Stimulated activated effector memory CD8-positive, alpha-beta T cell treated with anti-CD3 and anti-CD28 coated beads, Interleukin-12 subunit alpha, Interleukin-12 subunit beta, amount 100 ng/mL, for 72 hours (primary cell): ENCODE results near the gene SPAAR.
A peak's percentile ranks its signal among the peaks of the same experiment; 100 is the strongest.
"Not testable (repeated sequence)": the region's sequence is repeated elsewhere in the genome, so short reads cannot be mapped to it uniquely, and the experiment has no call there.

Source experiments
- ATAC-seq: fragments of 150-1000 bp; cut with Tn5 transposase; 2 replicates; pipeline ENCODE4 v1.10.0; 2021
- DNase-seq, 2 donors: peaks; one replicate each; pipeline ENCODE4 v3.0.0; 2021 to 2022; ENCODE audit warnings: low spot score in 2 of 2
- H3K27ac Mint-ChIP-seq: one replicate; pipeline ENCODE4 v1.8.0; 2022; ENCODE audit warnings: mild to moderate bottlenecking, mixed read lengths
- H3K36me3 Mint-ChIP-seq: one replicate; pipeline ENCODE4 v1.8.0; 2022; ENCODE audit warnings: mild to moderate bottlenecking, mixed read lengths
- H3K4me1 Mint-ChIP-seq: one replicate; pipeline ENCODE4 v1.8.0; 2022; ENCODE audit warnings: mixed read lengths
- H3K4me3 Mint-ChIP-seq: one replicate; pipeline ENCODE4 v1.8.0; 2022; ENCODE audit warnings: mild to moderate bottlenecking, mixed read lengths
- H3K9me3 Mint-ChIP-seq: one replicate; pipeline ENCODE4 v1.8.0; 2022; ENCODE audit warnings: mixed read lengths

The SPAAR gene

GRCh38 chr9:35891646-35892045 lies 17.6 kb upstream of the SPAAR start:
- no peaks in the 10 kb centered on the region for H3K9me3 Mint-ChIP-seq
- H3K4me3 Mint-ChIP-seq, result no peak overlapping the region
- no peaks in the 10 kb centered on the region for H3K36me3 Mint-ChIP-seq
- no peak for ATAC-seq
- no peak for DNase-seq
- H3K27ac Mint-ChIP-seq, result no peak overlapping the region
- no peaks in the 10 kb centered on the region for H3K4me1 Mint-ChIP-seq

DNA sequence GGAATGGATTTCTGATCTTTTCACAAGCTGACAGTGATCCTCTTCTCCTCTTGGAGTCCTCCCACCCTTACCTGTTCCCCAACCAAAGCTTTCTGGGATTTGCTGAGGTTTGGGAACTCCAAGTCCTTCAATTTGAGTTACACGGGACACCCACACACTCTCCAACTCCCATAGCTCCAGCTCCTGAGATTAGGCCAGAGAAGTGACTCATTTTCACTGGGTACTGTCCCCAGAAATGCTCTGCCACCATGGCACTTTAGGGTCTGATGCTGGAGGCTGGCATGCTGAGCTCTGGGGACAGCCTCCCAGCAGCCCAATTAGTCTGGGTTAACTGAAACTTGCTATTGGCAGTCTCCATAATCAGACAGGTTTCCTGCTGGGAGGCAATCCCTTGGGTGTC lies 17.2 kb upstream of the SPAAR start:
- no peaks in the 10 kb centered on the region for H3K36me3 Mint-ChIP-seq
- H3K4me3 Mint-ChIP-seq, result no peak overlapping the region
- no peak for ATAC-seq
- H3K4me1 Mint-ChIP-seq, result no peaks in the 10 kb centered on the region
- H3K27ac Mint-ChIP-seq, result no peak overlapping the region
- no peaks in the 10 kb centered on the region for H3K9me3 Mint-ChIP-seq
- no peak for DNase-seq

- DNase-seq (no peak), ATAC-seq (no peak)
- no peak overlapping the region for H3K4me3 Mint-ChIP-seq
- H3K4me1 Mint-ChIP-seq, result no peaks in the 10 kb centered on the region
- no peak overlapping the region for H3K27ac Mint-ChIP-seq
- H3K36me3 Mint-ChIP-seq, result no peaks in the 10 kb centered on the region
- H3K9me3 Mint-ChIP-seq, result no peaks in the 10 kb centered on the region
Measured at GRCh38 chr9:35896570-35896969, 12.7 kb upstream of the SPAAR start.

DNA sequence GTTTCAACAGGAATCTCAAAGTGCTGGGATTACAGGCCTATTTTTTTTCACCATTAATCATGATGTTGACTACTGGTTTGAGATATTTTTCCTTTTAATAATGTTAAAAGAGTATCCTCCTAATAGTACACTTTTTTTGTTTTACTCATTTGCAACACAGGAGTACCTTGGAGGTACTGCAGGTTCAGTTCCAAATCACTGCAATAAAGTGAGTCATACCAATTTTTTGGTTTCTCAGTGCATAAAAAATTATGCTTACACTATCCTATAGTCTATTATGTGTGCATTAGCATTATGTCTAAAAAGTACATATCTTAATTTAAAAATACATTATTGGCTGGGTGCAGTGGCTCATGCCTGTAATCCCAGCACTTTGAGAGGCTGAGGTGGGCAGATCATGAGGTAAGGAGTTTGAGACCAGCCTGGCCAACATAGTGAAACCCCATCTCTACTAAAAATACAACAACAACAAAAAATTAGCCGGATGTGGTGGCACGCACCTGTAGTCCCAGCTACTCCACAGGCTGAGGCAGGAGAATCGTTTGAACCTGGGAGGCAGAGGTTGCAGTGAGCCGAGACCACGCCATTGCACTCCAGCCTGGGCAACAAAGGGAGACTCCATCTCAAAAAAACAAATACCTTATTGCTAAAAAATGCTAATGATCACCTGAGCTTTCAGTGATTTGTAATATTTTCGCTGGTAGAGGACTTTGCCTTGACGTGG lies 11.8 kb upstream of the SPAAR start:
- H3K4me3 Mint-ChIP-seq, H3K27ac Mint-ChIP-seq, DNase-seq, ATAC-seq, H3K4me1 Mint-ChIP-seq, H3K36me3 Mint-ChIP-seq, H3K9me3 Mint-ChIP-seq: not testable (repeated sequence)

GRCh38 chr9:35898337-35898736 lies 11.0 kb upstream of the SPAAR start:
- no peak for ATAC-seq
- DNase-seq, result no peak
- no peaks in the 10 kb centered on the region for H3K9me3 Mint-ChIP-seq
- H3K36me3 Mint-ChIP-seq, result no peaks in the 10 kb centered on the region
- H3K27ac Mint-ChIP-seq, result no peak overlapping the region
- H3K4me1 Mint-ChIP-seq, result no peaks in the 10 kb centered on the region
- H3K4me3 Mint-ChIP-seq, result no peak overlapping the region

DNA sequence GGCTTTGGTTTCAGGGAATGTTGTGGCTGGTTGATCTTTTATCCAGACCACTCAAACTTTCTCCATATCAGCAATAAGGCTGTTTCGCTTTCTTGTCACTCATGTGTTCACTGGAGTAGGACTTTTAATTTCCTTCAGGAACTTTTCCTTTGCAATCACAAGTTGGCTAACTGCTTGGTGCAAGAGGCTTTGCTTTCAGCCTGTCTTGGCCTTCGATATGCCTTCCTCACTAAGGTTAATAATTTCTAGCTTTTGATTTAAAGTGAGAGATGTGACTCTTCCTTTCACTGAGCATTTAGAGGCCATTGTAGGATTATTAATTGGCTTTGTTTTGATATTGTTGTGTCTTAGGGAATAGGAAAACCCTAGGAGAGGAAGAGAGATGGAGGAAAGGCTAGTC lies 10.3 kb upstream of the SPAAR start:
- ATAC-seq, result no peak
- H3K4me1 Mint-ChIP-seq, result no peaks in the 10 kb centered on the region
- H3K27ac Mint-ChIP-seq, result no peak overlapping the region

GRCh38 chr9:35903049-35903448 lies 6.2 kb upstream of the SPAAR start:
- ATAC-seq (peak; percentile 51), DNase-seq (no peak)
- H3K36me3 Mint-ChIP-seq, result no peaks in the 10 kb centered on the region
- no peak overlapping the region for H3K4me3 Mint-ChIP-seq
- no peaks in the 10 kb centered on the region for H3K9me3 Mint-ChIP-seq
- no peaks in the 10 kb centered on the region for H3K4me1 Mint-ChIP-seq
- H3K27ac Mint-ChIP-seq, result no peak overlapping the region

More for the DNA sequence above, 10.3 kb upstream of the SPAAR start:
- DNase-seq, result no peak
- Mint-ChIP-seq H3K36me3 (no peaks in the 10 kb centered on the region), H3K9me3 (no peaks in the 10 kb centered on the region), H3K4me3 (no peak overlapping the region)

DNA sequence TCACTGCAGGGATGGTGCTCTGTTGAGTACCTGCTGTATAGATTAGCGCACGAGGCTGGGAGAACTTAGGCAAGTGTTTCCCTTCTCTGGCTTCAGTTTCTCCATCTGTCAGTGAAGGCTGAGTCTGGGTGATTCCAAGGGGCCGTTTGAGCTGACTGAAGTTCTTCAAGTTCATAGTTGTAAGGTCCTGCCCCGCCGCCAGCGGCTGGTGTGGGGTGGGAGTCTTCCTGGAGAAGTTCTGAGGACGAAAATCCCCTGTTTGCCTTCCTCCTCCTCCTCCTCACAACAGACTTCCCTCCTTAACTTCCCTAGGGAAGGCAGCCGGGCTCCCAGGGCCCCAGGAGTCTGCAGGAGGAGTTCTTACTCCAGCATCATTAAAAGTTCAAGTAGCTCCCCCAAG lies 5.0 kb upstream of the SPAAR start:
- DNase-seq (peak in 1 of 2 donors; percentile 44), ATAC-seq (no peak)
- Mint-ChIP-seq H3K4me3 (no peak overlapping the region), H3K4me1 (peaks cover 5% of the 10 kb centered on the region), H3K27ac (no peak overlapping the region), H3K9me3 (no peaks in the 10 kb centered on the region), H3K36me3 (no peaks in the 10 kb centered on the region)

- H3K4me1 Mint-ChIP-seq, result peaks cover 10% of the 10 kb centered on the region
- no peak overlapping the region for H3K4me3 Mint-ChIP-seq
- H3K27ac Mint-ChIP-seq, result no peak overlapping the region
- no peaks in the 10 kb centered on the region for H3K36me3 Mint-ChIP-seq
- ATAC-seq (peak; percentile 22), DNase-seq (peak in 1 of 2 donors; percentile 46)
- H3K9me3 Mint-ChIP-seq, result no peaks in the 10 kb centered on the region
Measured at GRCh38 chr9:35905051-35905781, 4.1 kb upstream of the SPAAR start.

GRCh38 chr9:35905912-35906679 lies 3.2 kb upstream of the SPAAR start, which contains the start of gene HRCT1:
Gene HRCT1, plus strand, starts transcription at chr9:35906202. Its CDS starts 86 bp downstream, at chr9:35906288.
- Mint-ChIP-seq H3K36me3 (no peaks in the 10 kb centered on the region), H3K4me3 (no peak within 1 kb of the TSS), H3K27ac (no peak within 1 kb of the TSS), H3K4me1 (peaks cover 19% of the 10 kb centered on the region), H3K9me3 (no peaks in the 10 kb centered on the region)
- DNase-seq, result peak in 1 of 2 donors; percentile 40
- ATAC-seq, result no peak

GRCh38 chr9:35906923-35907699 lies 2.2 kb upstream of the SPAAR start:
- H3K4me3 Mint-ChIP-seq, result no peak overlapping the region
- peak in 1 of 2 donors; percentile 38 for DNase-seq
- no peak for ATAC-seq
- peak overlapping the region; percentile 59 for H3K27ac Mint-ChIP-seq
- H3K9me3 Mint-ChIP-seq, result no peaks in the 10 kb centered on the region
- no peaks in the 10 kb centered on the region for H3K36me3 Mint-ChIP-seq
- H3K4me1 Mint-ChIP-seq, result peaks cover 22% of the 10 kb centered on the region

GRCh38 chr9:35907711-35908503 lies 1.4 kb upstream of the SPAAR start:
- ATAC-seq (no peak), DNase-seq (peak in 1 of 2 donors; percentile 32)
- Mint-ChIP-seq H3K4me3 (no peak overlapping the region), H3K9me3 (no peaks in the 10 kb centered on the region), H3K27ac (peak overlapping the region; percentile 59), H3K36me3 (no peaks in the 10 kb centered on the region), H3K4me1 (peaks cover 22% of the 10 kb centered on the region)

GRCh38 chr9:35908504-35909125 lies 675 bp upstream of the SPAAR start:
- Mint-ChIP-seq H3K36me3 (no peaks in the 10 kb centered on the region), H3K4me3 (no peak overlapping the region), H3K27ac (peak overlapping the region; percentile 84), H3K9me3 (no peaks in the 10 kb centered on the region), H3K4me1 (peaks cover 22% of the 10 kb centered on the region)
- ATAC-seq (no peak), DNase-seq (peak in 1 of 2 donors; percentile 43)
